GM21529 (cell line): ENCODE data around the gene GCAT.
A peak's percentile ranks its signal among the peaks of the same experiment; 100 is the strongest.

Source experiments
- ATAC-seq: cut with Tn5 transposase; IDR thresholded peaks from one replicate; pipeline ENCODE4 v1.9.1; 2021; ENCODE audit not compliant: unreplicated experiment

Gene GCAT

DNA sequence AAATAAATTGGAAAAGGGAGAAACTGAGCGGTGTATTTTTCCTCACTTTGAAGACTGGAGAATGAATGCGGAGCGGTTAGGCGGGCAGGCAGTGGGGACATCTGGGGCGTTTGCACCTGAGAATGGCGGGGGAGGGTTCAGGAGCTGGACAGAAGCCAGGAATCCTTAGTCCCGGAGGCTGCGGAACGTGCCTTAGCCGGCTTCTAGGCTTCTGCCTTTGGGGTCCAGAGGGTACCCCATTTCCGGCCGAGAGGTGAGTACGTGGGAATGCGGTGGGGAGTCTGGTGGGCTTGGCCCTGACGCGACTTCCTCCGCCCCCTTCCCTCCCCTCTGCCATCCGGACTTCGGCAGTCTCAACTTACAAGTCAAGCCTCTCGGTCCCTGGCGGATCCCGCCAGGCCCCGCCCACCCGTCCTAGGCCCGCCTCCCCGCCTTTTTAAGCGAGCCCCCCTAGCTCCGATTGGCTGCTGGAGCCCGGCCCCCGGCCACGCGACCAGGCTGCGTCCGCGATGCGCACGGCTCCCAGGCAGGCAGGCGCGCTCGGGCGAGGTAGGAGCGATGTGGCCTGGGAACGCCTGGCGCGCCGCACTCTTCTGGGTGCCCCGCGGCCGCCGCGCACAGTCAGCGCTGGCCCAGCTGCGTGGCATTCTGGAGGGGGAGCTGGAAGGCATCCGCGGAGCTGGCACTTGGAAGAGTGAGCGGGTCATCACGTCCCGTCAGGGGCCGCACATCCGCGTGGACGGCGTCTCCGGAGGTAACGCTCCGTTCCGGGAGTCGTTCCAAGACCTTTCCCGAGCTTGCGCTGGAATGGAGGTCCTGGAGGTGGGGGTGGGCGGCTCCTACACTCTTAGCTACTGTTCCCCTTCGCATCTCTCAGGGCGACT lies at the start of gene GCAT:
Gene GCAT (plus strand): TSS at position 525 of the 884 bp plus-strand sequence. CDS start 34 bp downstream, at position 559.
- peak; percentile 84 for ATAC-seq

DNA sequence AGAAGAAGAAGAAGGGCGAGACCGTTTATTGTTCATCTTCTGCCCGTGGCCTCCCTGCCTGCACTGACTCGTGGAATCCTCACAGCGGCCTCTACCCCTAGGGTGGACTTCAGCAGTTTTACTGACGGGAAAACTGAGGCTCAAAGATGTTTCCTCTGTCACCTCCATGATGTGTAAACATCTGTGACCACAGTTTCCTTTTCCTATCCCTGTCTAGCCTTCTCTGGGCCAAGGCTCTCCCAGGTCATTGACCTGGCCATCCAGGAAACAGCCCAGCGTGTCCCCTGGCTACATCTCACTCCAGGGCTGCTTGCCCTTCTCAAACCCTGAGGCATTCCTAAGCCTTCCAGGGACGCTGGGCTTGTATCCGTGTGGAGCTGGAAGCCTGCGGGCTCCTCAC lies 49.0 kb upstream of the GCAT start:
- ATAC-seq = no peak

DNA sequence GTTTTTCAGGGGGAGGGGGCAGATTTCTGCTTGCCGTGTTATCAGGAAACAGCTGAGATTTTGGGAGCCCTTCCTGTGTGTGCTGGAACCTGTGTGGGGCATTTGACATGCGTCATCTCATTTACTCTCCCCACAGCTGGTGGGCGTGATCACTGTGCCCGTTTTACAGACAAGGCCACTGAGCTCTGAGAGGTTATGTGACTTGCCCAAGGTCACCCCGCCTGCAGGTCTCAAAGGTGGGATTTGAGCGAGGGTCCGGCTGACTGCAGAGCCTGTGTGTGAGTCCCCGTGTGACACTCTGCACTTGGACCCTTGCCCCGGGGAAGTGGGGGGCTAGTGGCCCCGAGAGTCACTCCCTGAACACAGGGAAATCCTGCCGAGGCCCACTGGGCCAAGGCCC lies 48.5 kb upstream of the GCAT start:
- no peak for ATAC-seq

DNA sequence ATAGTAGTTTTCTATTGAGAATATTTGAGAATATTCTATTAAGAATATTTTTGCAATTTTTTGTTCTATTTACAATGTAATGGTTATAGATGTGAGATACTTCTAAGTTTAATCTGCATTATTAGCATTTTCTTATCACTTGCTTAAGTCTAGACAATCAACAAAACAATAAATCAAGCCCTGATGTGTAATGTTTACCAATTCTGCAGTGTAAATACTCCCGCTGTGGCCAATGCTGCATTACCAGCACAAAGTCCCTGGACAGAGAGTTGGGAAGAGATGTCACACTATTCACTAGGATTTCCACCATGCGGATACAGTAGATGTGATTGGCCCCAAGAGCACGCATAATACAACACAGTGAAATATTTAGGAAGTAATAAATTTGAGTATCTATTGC lies 47.6 kb upstream of the GCAT start:
- no peak for ATAC-seq

DNA sequence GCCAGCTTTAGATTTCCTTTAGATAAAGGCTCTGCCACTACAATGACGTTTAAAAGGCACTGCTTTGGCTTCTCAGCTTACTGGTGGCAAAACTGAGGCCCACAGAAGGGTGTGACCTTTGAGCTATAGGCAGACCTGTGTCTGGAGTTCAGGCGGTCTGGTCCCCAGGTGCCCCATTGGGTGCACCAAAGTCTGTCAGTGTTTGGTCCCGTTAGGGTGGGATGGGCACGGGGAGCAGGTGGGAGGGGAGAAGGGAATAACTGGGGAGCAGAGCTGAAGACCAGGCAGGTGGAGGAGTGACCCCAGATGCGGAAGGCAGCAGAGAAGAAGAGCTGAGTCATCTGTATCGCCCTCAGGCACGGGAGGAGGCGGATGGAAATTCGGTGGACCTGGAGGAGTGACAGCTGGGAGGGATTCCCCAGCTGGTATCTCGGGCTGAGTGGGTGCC lies 45.3 kb upstream of the GCAT start:
- no peak for ATAC-seq

DNA sequence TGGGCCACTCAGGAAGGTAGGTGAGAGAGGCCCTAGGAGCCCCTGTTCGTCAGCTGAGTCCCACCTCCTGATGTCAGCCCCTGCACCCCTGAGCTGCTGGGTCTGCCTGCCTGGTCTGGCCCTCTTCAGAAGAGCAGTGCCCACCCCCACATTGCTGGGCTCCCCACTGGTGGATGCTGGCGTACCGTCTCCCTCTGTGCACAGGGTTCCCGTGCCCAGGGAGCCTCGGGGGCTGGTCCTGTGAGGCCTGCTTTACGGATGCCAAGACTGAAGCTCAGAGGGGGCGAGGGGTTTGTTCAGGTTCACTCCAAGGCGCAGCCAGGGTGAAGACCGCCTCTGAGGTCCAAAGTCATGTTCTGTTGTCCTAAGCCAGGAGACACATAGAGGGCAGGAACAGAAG lies 44.7 kb upstream of the GCAT start:
- ATAC-seq = no peak

DNA sequence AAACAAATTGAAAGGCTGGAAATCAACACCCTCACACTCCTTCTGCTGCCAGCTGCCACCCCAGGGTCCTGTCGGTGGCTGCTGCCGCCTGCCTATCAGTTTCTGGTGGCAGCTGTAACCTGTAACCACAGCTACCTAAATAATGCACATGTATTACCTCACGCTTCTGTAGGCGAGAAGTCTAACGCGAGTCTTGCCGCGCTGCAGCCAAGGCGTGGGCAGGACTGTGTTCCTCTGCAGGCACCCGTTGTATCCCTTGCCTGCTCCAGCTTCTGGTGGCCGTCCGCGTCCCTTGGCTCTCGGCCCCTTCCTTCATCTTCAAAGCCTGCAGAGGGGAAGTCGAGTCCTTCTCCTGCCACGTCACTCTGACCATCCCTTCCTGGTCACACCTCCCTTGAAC lies 44.1 kb upstream of the GCAT start:
- no peak for ATAC-seq

DNA sequence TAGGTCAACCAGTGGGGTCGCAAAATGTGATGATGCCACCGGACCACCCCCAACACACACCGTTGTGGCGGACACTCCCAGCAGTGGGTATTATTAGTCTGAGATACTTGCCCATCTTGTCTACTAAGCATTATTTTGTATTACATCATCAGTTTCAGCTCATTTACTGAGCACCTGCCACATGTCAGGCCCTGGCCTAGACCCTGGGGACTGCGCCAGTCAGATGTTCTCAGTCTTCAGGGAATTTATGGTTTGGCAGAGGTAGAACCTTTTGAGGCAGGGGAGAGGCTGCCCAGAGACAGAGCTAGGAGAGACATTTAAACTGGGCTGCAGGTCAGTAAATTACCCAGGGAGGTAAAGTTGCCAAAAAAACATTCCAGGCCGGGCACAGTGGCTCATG lies 43.1 kb upstream of the GCAT start:
- no peak for ATAC-seq

DNA sequence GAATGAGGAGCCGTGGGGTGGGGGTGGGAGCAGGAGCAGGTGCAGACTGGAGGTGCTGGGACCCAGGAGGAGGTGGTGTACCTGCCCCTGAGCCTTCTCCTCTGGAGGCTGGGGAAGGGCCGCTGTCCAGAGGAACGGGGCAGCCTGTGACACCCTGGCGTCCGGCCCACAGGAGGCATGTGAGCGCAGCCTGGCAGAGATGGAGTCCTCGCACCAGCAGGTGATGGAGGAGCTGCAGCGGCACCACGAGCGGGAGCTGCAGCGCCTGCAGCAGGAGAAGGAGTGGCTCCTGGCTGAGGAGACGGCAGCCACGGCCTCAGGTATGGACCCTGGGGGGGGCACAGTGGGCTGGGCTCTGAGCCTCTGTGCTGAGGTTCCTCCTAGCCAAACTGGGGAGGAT lies 42.2 kb upstream of the GCAT start:
- no peak for ATAC-seq

DNA sequence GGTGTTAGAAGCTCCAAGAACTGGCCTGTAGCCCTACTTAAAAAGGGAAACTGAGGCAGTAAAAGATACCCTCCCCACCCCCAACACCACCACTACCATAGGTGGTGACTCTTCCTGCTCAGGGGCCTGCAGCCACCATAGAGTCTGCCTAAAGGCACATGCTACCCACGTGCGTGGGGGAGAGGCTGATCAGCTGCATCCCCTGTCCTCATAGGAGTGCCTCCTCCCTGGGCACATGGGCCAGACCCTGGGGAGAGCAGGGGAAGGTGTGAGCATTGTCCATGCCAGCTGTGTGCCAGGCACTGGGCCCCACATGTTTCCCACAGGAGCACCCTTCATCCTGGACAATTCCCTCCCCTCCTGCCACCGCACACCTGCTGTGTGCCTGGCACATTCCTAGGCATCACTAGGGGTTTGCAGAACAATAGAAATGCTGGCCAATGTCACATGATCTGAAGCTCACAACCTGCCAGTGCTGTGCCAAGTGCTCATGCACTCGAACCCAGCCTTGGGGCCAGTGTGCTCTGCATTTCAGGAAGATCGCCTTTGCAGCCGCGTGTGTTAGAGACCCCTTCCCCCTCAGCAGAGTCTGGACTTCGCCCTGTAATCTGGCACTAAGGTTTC lies 41.7 kb upstream of the GCAT start:
- ATAC-seq = no peak

DNA sequence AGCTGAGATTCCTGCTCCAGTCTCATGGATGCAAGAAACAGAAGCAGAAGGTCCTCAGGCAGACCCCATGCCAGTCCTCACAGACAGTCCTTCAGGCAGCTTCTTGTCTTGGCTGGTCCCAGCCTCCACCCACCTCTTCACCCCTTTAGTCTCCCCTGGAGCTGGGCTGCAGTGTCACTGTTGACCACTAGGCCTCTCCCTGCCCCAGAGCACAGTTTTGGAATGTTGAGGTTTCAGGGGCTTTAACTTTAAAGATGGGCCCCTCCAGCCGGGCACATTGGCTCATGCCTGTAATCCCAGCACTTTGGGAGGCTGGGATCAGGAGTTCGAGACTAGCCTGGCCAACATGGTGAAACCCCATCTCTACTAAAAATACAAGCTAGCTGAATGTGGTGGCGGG lies 39.5 kb upstream of the GCAT start:
- ATAC-seq = no peak

DNA sequence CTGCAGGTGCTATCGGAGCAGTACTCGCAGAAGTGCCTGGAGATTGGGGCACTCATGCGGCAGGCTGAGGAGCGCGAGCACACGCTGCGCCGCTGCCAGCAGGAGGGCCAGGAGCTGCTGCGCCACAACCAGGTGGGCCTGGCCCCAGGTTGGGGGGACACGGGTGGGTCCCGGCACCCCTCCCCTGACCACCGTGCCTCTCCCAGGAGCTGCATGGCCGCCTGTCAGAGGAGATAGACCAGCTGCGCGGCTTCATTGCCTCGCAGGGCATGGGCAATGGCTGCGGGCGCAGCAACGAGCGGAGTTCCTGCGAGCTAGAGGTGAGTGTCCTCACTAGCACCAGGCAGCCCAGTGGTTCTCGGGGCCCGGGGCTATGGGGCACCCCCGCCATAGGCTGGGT lies 38.7 kb upstream of the GCAT start:
- no peak for ATAC-seq

DNA sequence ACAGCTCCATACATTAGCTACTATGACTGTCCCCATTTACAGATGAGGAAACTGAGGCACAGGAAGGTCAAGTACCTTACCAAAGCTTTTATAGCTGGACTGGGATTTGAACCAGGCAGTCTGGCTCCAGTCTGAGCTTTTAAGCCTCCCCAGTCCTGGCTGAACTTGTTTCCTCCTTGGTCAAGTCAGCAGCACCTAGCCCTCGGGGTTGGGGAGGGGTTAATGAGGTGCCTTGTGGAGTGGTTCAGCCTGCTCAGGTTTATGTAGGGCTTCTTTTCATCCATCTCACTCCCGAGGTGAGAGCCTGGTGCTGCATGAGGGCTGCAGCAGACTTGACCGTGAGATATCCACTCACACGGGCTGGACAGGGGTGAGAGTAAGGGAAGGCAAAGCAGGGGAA lies 36.7 kb upstream of the GCAT start:
- ATAC-seq = no peak

DNA sequence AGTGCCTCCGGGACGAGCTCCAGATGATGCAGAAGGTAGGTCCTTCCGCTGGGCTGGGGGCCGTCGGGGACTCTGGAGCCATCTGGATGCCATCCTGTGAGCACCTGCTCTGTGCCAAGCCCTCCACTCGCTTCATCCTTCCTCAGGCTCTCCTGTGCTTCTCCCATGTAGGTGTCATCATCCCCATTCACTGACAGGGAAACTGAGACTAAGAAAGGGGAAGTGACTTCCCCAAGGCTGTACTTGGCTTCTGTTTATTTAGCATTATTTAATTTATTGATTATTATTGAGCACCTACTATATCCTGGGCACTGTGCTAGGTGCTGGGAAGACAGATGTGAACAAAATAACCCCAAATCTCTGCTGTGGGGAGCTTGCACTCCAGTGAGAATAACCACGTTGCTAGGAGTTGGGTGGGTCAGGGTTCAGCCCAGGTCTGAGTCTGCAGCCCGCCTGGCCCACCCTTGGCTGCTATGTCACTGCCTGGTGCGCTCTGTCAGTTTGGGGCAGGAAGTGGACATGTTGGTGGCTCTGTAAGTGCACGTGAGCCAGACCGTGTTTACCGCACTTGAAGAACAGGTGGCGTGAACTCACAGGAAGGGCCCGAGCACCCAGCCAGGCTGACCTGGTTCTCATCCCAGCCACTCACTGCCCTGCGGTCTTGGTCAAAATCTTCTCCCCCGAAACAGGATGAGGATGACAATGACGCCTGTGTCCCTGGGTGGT lies 35.9 kb upstream of the GCAT start:
- ATAC-seq = no peak

DNA sequence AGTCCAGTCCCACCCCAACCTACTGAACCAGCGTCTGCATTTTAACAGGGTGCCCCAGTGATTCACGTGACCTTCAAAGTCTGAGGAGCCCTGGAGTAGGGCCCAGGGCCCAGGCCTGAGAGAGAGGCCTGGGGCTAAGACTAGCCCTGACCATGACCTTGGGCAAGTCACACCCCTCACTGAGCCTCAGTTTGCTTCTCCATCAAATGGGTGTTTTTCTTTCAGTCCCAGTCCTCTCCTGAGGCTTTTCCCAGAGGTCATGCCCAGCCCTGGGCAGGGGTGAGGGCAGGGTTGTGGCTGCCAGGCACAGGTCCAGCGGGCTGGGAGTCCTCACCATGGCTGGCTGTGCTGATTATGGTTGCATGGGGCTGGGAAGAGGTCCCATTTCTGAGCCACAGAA lies 33.0 kb upstream of the GCAT start:
- ATAC-seq = no peak

DNA sequence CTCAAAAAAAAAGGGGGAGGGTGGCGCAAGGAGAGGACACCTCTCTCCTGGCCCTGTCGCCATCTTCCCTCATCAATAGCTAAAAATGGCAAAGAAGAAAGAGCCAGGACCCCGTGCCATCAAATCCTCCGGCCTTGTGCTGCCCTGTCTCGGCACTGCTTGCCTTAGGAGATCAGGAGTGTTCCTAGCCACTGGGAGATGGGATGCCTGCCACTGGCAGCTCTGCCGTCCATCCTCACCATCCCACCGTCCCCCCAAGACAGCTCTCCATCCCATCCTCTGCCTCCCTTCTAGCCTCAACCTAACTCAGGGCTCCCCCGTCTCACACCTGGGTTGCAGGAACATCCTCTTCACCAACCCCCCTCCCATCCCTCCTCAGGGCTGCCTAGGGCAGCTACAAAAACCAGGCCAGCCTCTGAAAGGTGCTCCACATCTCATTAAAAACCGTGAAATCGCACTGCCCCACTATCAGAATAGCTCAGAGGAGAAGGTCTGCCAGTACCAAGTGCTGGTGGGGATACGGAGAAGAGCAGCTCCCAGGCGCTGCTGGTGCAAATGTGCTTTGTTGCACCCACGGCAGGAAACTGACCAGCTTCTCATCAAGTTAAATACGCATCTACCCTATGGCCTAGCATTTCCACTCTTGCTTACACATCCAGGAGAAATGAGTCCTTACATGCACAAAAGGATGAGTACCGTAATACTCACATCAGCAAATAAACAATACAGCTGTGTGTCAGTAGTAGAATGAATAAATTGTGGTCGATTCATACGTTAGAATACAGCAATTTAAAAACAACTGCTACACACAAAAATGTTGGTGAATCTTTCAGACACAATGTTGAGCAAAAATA lies 31.7 kb upstream of the GCAT start:
- no peak for ATAC-seq

DNA sequence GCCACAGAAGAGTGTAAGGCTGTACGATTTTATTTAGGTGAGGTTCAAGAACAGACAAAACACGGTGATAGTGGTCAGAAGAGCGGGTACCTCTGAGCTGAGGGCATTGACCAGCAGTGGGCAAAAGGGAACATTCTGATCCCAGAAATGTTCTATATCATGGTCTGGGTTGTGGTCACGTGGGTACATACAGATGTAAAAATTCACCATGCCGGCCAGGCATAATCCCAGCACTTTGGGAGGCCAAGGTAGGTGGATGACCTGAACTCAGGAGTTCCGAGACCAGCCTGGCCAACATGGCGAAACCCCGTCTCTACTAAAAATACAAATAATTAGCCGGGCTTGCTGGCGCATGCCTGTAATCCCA lies 31.1 kb upstream of the GCAT start:
- ATAC-seq = no peak

DNA sequence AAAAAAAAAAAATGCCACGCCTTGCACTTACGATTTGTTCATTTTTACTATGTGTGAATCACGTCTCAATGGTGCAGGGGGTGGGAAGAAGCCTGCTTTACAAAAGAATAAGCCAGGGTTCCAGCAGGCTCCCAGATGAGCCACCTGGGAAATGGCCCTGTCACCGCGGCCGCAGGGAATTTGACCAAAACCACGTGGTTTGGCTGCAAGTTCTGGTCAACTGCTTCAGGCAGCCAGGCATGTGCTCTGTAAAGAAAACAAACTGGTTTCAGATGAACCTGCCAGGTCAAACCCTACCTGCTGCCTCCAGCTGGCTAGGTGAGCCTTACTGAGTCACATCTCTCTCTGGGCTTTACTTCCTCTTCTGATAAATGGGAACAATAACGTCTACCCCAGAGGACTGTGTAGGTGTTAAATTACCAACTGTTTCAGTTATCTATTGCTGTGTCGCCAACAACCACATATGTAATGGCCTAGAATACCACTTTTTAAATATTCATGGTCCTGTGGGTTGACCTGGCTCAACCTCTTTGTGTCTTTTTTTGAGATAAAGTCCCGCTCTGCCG lies 30.5 kb upstream of the GCAT start:
- no peak for ATAC-seq

DNA sequence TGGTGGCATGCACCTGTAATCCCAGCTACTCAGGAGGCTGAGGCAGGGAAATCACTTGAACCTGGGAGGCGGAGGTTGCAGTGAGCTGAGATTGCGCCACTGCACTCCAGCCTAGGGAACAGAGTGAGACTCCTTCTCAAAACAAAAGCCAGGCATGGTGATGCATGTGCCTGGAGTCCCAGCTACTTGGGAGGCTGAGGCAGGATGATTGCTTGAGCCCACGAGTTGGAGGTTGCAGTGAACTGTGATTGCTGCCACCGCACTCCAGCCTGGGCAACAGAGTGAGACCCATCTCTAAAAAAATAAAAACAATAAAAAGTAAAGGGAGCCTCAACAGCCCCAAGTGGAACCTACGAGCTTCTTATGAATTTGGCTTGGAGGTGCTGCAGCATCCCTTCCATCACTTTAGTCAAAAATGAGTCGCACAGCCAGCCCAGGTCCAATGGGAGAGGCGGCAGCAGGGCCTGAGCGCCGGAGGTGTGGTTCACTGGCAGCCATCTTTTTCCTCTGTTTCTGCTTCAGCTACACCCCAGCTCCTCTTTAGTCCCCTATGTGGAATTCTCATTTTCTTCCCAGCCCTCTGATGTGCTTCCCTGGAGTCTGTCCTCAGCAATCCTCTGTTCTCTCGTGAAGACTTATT lies 29.2 kb upstream of the GCAT start:
- no peak for ATAC-seq

DNA sequence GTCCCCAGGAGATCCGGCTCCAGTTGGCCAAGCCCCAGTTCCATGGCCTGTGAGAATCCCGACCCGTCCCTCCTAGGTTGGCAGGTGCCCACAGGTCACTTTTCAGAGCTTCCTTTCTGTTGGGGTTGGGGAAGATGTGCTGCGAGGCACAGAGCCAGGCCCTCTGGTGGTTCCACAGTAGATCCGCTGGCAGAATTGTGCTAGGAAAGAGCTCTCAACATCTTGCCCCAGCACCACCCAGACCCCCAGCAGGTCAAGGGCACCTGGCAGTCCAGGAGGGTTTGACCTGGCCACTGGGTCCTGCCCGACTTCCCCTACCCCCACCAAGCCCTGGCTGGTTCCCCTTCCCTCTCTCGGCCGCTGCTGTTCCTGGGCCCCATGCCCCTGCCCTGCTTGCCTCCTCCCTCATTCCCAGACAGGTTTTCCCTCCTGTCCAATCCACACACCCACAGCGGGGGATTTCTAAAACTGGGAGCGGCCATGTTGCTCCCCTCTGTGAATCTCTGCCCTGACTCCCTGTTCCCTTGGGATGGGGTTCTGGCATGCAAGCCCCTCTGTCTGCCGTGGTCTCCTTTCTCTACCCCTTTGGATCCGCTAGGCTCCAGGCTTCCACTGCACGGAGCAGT lies 26.2 kb upstream of the GCAT start:
- no peak for ATAC-seq
